Stimulated activated naive B cell treated with anti-CD40 and anti-IgM and Interleukin-4, amounts not matched to agents 10 μg/mL and 1 μg/mL and 100 μg/mL, for 72 hours (primary cell): ENCODE measurements around the gene NCKIPSD.
A peak's percentile ranks its signal among the peaks of the same experiment; 100 is the strongest.

ENCODE experiments used
- ATAC-seq, 2 donors: fragments of 150-1000 bp; cut with Tn5 transposase; replicated peaks; 2 replicates each; pipeline ENCODE4 v1.10.0; 2021; ENCODE audit warnings: moderate library complexity in 1 of 2
- DNase-seq: peaks from one replicate; pipeline ENCODE4 v3.0.0; 2021
- H3K27ac Mint-ChIP-seq: one replicate; pipeline ENCODE4 v1.8.0; 2022; ENCODE audit warnings: mild to moderate bottlenecking, mixed read lengths
- H3K27me3 Mint-ChIP-seq, 2 donors: one replicate each; pipeline ENCODE4 v1.8.0; 2022; ENCODE audit warnings: mixed read lengths in 2 of 2
- H3K36me3 Mint-ChIP-seq, 2 donors: one replicate each; pipeline ENCODE4 v1.8.0; 2022; ENCODE audit warnings: mixed read lengths in 2 of 2, mild to moderate bottlenecking in 1 of 2
- H3K4me1 Mint-ChIP-seq, 2 donors: one replicate each; pipeline ENCODE4 v1.8.0; 2022; ENCODE audit warnings: mixed read lengths in 2 of 2, mild to moderate bottlenecking in 1 of 2
- H3K4me3 Mint-ChIP-seq, 2 donors: one replicate each; pipeline ENCODE4 v1.8.0; 2022; ENCODE audit warnings: mild to moderate bottlenecking in 2 of 2, mixed read lengths in 2 of 2, moderate library complexity in 1 of 2
- H3K9me3 Mint-ChIP-seq, 2 donors: one replicate each; pipeline ENCODE4 v1.8.0; 2022; ENCODE audit warnings: mixed read lengths in 2 of 2, mild to moderate bottlenecking in 1 of 2

NCKIPSD gene

DNA sequence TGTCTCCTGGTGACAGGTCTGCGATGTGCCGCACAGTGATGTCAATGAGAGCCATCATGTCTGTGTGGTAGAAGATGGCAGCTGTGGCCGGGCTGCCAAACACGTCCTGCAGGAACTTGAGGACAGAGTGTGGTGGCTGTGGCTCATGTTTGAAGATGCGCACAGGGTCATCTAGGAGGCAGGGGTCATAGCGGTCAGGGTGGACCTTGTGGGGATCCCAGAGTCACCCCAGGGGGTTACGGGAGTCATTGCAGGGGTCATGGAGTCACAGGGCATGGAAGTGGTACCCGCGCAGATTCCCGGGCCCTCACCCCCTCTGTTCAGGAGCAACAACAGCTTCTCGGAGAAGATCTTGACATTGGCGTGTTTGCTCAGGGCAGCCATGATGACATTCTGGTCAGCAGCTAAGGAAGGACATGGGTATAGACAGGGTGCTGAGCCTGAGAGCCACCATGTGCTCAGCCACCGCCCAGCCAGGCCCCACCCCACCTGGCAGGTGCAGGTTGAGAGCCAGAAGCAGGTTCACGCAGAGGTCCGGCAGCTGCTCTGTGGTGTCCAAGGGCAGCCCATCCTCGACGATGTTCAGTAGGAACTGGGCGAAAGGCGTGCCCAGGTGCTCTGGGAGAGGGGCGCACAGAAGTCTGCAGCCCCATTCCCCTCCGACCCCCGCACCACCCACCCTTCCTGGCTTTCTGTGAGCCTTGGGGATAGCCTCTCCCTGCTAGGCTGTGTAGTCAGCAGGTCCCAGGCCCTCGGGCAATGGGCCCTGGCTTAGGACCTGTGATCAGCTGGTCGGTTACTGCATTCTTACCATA, 6.9 kb downstream of the NCKIPSD start:
- ATAC-seq (no peak), DNase-seq (no peak)
- H3K4me1 Mint-ChIP-seq: peaks cover 18 to 37% of the 10 kb centered on the region in 2 donors
- no peaks in the 10 kb centered on the region for H3K27me3 Mint-ChIP-seq
- no peaks in the 10 kb centered on the region for H3K9me3 Mint-ChIP-seq
- peak overlapping the region; percentile 26 for H3K27ac Mint-ChIP-seq
- H3K36me3 Mint-ChIP-seq: peaks cover 40 to 68% of the 10 kb centered on the region in 2 donors
- no peak overlapping the region for H3K4me3 Mint-ChIP-seq

DNA sequence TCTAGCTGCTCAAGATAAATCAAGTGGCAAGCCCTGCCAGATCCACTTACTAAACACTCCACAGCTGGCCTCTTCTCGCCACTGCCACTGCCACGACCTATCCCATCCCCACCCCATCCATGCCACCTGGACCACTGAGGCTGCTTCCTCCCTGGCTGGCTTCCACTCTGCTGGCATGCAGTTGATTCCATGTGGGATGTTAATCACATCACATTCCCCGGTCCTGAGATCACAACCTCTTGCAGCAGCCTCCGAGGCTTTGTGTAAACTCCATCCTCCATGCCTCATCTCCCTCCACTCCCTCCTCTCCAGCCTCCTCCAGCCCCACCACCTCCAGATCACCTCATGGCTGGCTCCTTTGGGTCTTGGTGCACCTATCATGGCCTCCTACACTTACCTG, 7.7 kb downstream of the NCKIPSD start:
- H3K9me3 Mint-ChIP-seq: no peaks in the 10 kb centered on the region
- no peak overlapping the region for H3K4me3 Mint-ChIP-seq
- ATAC-seq: no peak
- no peak for DNase-seq
- peaks cover 45 to 74% of the 10 kb centered on the region in 2 donors for H3K36me3 Mint-ChIP-seq
- peaks cover 16 to 33% of the 10 kb centered on the region in 2 donors for H3K4me1 Mint-ChIP-seq
- H3K27ac Mint-ChIP-seq: no peak overlapping the region
- no peaks in the 10 kb centered on the region for H3K27me3 Mint-ChIP-seq

GRCh38 chr3:48674505-48674904, 11.2 kb downstream of the NCKIPSD start:
- H3K36me3 Mint-ChIP-seq: peaks cover 35 to 57% of the 10 kb centered on the region in 2 donors

GRCh38 chr3:48672522-48672921, 13.2 kb downstream of the NCKIPSD start:
- ATAC-seq (peak; percentile 68 to 76), DNase-seq (no peak)
- Mint-ChIP-seq H3K36me3 (peaks cover 22 to 40% of the 10 kb centered on the region in 2 donors), H3K9me3 (no peaks in the 10 kb centered on the region), H3K4me3 (no peak overlapping the region), H3K27ac (peak overlapping the region; percentile 32), H3K4me1 (peaks cover 8 to 11% of the 10 kb centered on the region in 2 donors), H3K27me3 (no peaks in the 10 kb centered on the region)

More at GRCh38 chr3:48674505-48674904, 11.2 kb downstream of the NCKIPSD start:
- Mint-ChIP-seq H3K4me3 (no peak overlapping the region), H3K27ac (no peak overlapping the region), H3K27me3 (no peaks in the 10 kb centered on the region), H3K9me3 (no peaks in the 10 kb centered on the region), H3K4me1 (peaks cover 11 to 15% of the 10 kb centered on the region in 2 donors)
- DNase-seq (no peak), ATAC-seq (no peak)

- Mint-ChIP-seq H3K9me3 (no peaks in the 10 kb centered on the region), H3K27me3 (peaks cover 18 to 53% of the 10 kb centered on the region in 2 donors), H3K27ac (no peak overlapping the region), H3K4me1 (peaks cover 10 to 27% of the 10 kb centered on the region in 2 donors), H3K4me3 (peak overlapping the region in 1 of 2 donors; percentile 39), H3K36me3 (peaks cover 0 to 11% of the 10 kb centered on the region in 2 donors)
- DNase-seq: no peak
- ATAC-seq: no peak
Observed at GRCh38 chr3:48664929-48665328, 20.8 kb downstream of the NCKIPSD start.

DNA sequence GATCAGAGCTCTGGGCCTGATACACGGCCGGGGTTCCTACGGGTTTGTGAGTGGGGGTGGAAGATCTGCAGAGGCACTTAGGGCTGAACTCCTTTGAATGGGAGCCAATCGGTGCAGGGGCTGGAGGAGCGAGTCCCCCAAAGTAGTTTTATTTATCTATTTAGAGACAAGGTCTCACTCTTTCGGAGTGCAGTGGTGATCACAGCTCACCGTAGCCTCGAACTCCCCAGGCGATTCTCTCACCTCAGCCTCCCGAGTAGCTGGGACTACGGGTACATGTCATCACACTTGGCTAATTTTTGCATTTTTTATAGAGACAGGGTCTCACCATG, 21.4 kb downstream of the NCKIPSD start:
- Mint-ChIP-seq H3K27me3 (peaks cover 25 to 59% of the 10 kb centered on the region in 2 donors), H3K36me3 (peaks cover 0 to 11% of the 10 kb centered on the region in 2 donors), H3K9me3 (no peaks in the 10 kb centered on the region), H3K4me3 (peak overlapping the region; percentile 85 to 89), H3K4me1 (peaks cover 10 to 27% of the 10 kb centered on the region in 2 donors), H3K27ac (no peak overlapping the region)
- DNase-seq (no peak), ATAC-seq (no peak)

- DNase-seq (peak; percentile 84), ATAC-seq (peak; percentile 89 to 90)
- peaks cover 0 to 11% of the 10 kb centered on the region in 2 donors for H3K36me3 Mint-ChIP-seq
- peaks cover 30 to 65% of the 10 kb centered on the region in 2 donors for H3K27me3 Mint-ChIP-seq
- peaks cover 10 to 27% of the 10 kb centered on the region in 2 donors for H3K4me1 Mint-ChIP-seq
- no peaks in the 10 kb centered on the region for H3K9me3 Mint-ChIP-seq
- peak overlapping the region; percentile 94 for H3K27ac Mint-ChIP-seq
- H3K4me3 Mint-ChIP-seq: peak overlapping the region; percentile 85 to 89
Observed at GRCh38 chr3:48663489-48664312, 22.0 kb downstream of the NCKIPSD start.

DNA sequence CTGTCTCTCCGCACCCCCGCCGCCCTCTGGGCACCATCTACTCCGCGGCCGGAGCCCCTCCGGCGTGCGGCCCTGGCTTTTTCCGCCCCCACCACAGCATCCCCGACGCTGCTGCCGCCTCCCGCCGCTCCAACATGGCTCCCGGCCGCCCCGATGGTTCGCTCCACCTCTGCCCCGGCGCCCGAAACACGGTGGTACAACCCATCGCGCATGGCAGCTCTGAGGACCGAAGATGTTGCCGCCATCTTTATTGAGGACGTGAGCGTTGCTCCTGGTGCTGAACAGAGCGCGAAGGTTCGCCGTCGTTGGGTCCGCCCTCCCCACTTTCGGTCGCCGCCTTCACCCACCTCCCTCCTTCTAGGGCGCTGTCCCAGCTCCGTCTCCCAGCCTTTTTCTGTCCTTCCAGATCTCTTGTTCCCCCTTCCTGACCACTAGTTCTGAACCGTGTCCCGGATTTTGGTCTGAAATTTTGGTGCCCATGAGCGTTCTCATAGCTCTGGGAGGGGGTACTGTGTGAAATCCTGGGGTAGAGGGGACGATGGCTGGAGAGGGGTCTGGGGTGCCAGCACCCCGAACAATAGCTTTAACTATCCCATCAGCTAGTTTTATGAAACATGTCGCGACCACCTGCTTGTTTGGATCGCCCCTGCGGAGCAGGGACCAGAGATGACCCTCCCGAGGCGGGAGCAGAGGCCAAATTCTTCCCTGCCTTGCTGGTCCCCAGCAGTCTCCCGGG, 22.8 kb downstream of the NCKIPSD start, which contains the start of gene CELSR3:
Gene CELSR3 (minus strand): TSS at position 134 of the 736 bp plus-strand sequence. CDS start 252 bp downstream, outside the sequence.
- Mint-ChIP-seq H3K36me3 (peaks cover 0 to 11% of the 10 kb centered on the region in 2 donors), H3K27ac (peak within 1 kb of the TSS; percentile 94), H3K27me3 (peaks cover 33 to 73% of the 10 kb centered on the region in 2 donors), H3K4me1 (peaks cover 10 to 27% of the 10 kb centered on the region in 2 donors), H3K4me3 (peak within 1 kb of the TSS; percentile 85 to 89), H3K9me3 (no peaks in the 10 kb centered on the region)
- DNase-seq (peak; percentile 36), ATAC-seq (peak; percentile 8 to 29)

DNA sequence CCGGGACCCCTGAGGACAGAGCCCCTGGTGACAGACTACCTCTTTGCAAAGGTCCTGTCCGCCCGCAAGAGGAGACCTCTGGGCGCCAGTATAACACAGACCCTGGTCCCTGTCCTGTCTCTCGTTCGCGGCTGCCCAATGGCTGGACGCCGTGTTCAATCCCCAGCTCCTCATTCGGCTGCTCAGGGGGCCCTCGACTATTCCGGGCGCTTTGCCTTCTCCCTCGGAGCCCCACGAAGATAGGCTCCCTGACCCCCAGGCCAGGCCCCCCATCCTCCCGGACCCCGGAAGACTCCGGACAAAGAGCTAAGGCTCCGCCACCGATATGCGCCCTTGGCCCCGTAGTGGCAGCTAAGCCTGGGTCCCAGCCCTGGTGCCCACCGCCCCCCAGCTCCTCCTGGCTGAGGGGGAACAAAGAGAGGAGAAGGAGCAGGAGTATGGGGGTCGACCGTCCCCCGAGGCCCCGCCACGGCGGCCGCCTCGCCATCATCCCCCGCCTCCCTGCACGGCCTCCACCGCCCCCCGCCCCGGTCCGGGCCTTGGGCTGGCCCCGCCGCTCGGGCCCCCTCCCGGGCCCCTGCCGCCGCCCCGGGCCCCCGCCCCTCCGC, 23.5 kb downstream of the NCKIPSD start:
- Mint-ChIP-seq H3K4me1 (peaks cover 10 to 30% of the 10 kb centered on the region in 2 donors), H3K27me3 (peaks cover 40 to 80% of the 10 kb centered on the region in 2 donors), H3K9me3 (no peaks in the 10 kb centered on the region), H3K4me3 (peak overlapping the region; percentile 48 to 79), H3K27ac (no peak overlapping the region), H3K36me3 (peaks cover 0 to 11% of the 10 kb centered on the region in 2 donors)
- no peak for DNase-seq
- no peak for ATAC-seq

GRCh38 chr3:48661501-48662144, 24.1 kb downstream of the NCKIPSD start:
- no peak overlapping the region for H3K27ac Mint-ChIP-seq
- peaks cover 40 to 86% of the 10 kb centered on the region in 2 donors for H3K27me3 Mint-ChIP-seq
- no peaks in the 10 kb centered on the region for H3K9me3 Mint-ChIP-seq
- peaks cover 11 to 36% of the 10 kb centered on the region in 2 donors for H3K4me1 Mint-ChIP-seq
- ATAC-seq: peak; percentile 18 to 29
- H3K4me3 Mint-ChIP-seq: peak overlapping the region; percentile 48 to 79
- H3K36me3 Mint-ChIP-seq: peaks cover 0 to 11% of the 10 kb centered on the region in 2 donors
- DNase-seq: peak; percentile 50

DNA sequence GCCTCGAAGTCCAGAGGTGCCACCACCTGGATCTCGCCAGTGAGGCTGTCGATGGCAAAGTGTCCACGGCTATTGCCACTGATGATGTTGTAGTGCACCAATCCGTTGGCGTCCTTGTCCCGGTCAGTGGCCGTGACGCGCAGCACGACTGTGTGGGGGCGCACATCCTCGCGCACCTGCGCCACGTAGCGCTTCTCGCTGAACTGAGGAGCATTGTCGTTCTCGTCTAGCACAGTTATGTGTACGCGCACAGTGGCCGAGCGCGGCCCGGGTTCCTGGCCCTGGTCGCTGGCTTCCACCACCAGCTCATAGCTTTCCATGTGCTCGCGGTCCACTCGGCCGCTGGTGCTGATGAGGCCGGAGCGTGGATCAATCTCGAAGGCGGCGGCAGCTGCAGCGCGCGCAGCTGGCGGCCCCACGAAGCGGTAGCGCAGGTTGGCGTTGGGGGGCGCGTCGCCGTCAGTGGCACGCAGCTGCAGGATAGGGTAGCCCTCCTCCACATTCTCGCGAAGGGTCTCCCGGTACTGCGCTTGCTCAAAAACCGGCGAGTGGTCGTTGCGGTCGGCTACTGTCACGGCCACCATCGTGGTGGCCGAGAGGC, 24.8 kb downstream of the NCKIPSD start:
- no peak for DNase-seq
- peaks cover 40 to 87% of the 10 kb centered on the region in 2 donors for H3K27me3 Mint-ChIP-seq
- peak overlapping the region; percentile 44 to 61 for H3K4me3 Mint-ChIP-seq
- ATAC-seq: no peak
- H3K27ac Mint-ChIP-seq: no peak overlapping the region
- H3K9me3 Mint-ChIP-seq: no peaks in the 10 kb centered on the region
- H3K36me3 Mint-ChIP-seq: peaks cover 0 to 11% of the 10 kb centered on the region in 2 donors
- peaks cover 12 to 39% of the 10 kb centered on the region in 2 donors for H3K4me1 Mint-ChIP-seq

DNA sequence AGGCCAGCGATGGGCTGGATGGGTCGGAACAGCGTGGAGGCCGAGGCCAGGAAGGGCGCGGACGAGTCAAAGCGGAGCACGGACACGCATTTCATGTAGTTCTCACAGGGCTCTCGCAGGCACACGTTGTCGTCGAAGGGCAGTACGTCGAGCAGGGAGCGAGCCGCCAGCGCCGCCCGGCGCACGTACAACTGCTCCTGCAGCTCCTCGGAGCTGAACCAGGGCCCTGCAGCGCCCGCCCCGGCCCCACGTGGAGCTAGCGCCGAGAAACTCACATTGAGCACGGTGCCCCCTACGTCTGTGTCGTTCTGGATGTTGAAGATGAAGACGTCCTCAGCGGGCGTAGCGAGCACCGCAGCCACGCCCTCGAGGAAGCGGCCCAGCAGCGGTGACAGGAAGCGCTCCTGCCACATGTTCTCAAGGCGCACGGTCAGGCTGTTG, 28.9 kb downstream of the NCKIPSD start:
- Mint-ChIP-seq H3K4me3 (peak overlapping the region; percentile 74 to 83), H3K27ac (peak overlapping the region; percentile 77), H3K9me3 (no peaks in the 10 kb centered on the region), H3K4me1 (peaks cover 7 to 27% of the 10 kb centered on the region in 2 donors), H3K36me3 (no peaks in the 10 kb centered on the region), H3K27me3 (peaks cover 22 to 51% of the 10 kb centered on the region in 2 donors)
- no peak for DNase-seq
- no peak for ATAC-seq
